H9 (cell line): ENCODE measurements around the gene OR4X2. TPM values are rescaled to one million over a fixed set of nuclear protein-coding genes. Genes with fewer than 3 reads are reported as not detected.

ENCODE experiments used
- DNase-seq: peaks from one replicate; pipeline ENCODE4 v3.0.0-alpha.2; 2017
- H2AFZ ChIP-seq: one replicate; pipeline ENCODE4 v1.6.1; 2013; ENCODE audit warnings: mild to moderate bottlenecking, low read length, control low read depth, moderate library complexity
- H2AK5ac ChIP-seq: 2 replicates; pipeline ENCODE4 v1.6.1; 2013; ENCODE audit warnings: low read length, control low read depth, mixed read lengths; ENCODE audit not compliant: insufficient read length
- H2BK120ac ChIP-seq: one replicate; pipeline ENCODE4 v1.6.1; 2013; ENCODE audit warnings: low read depth, mild to moderate bottlenecking, low read length, control low read depth, inconsistent platforms; ENCODE audit not compliant: poor library complexity, severe bottlenecking
- H2BK12ac ChIP-seq: 2 replicates; pipeline ENCODE4 v1.6.1; 2013; ENCODE audit warnings: low read length, control low read depth, mixed read lengths, low read depth; ENCODE audit not compliant: insufficient read length
- H2BK15ac ChIP-seq: 2 replicates; pipeline ENCODE4 v1.6.1; 2013; ENCODE audit warnings: low read depth, low read length, control low read depth
- H2BK20ac ChIP-seq: one replicate; pipeline ENCODE4 v1.6.1; 2013; ENCODE audit warnings: low read depth, mild to moderate bottlenecking, low read length, control low read depth, inconsistent platforms; ENCODE audit not compliant: poor library complexity, severe bottlenecking
- H2BK5ac ChIP-seq: 2 replicates; pipeline ENCODE4 v1.6.1; 2013; ENCODE audit warnings: low read length, control low read depth, mixed read lengths; ENCODE audit not compliant: insufficient read length
- H3K14ac ChIP-seq: 2 replicates; pipeline ENCODE4 v1.6.1; 2013; ENCODE audit warnings: low read length, control low read depth; ENCODE audit not compliant: insufficient read depth
- H3K18ac ChIP-seq: 2 replicates; pipeline ENCODE4 v1.6.1; 2013; ENCODE audit warnings: low read depth, mild to moderate bottlenecking, mixed read lengths, low read length, control low read depth; ENCODE audit not compliant: insufficient read length
- H3K23ac ChIP-seq: 2 replicates; pipeline ENCODE4 v1.6.1; 2013; ENCODE audit warnings: low read length, control low read depth, mixed read lengths, low read depth; ENCODE audit not compliant: insufficient read length
- H3K23me2 ChIP-seq: 2 replicates; pipeline ENCODE4 v1.6.1; 2013; ENCODE audit warnings: low read depth, mild to moderate bottlenecking, mixed read lengths, low read length, control low read depth; ENCODE audit not compliant: insufficient read length, poor library complexity, severe bottlenecking
- H3K27ac ChIP-seq: 2 replicates; pipeline ENCODE4 v1.5.1; 2013; ENCODE audit warnings: low read length, control low read depth, mixed read lengths, low read depth; ENCODE audit not compliant: insufficient read length
- H3K27me3 ChIP-seq: 2 replicates; pipeline ENCODE4 v1.6.1; 2013; ENCODE audit warnings: low read length, control low read depth, inconsistent platforms; ENCODE audit not compliant: insufficient read depth
- H3K4ac ChIP-seq: 2 replicates; pipeline ENCODE4 v1.6.1; 2013; ENCODE audit warnings: low read depth, mild to moderate bottlenecking, control low read depth, inconsistent platforms, low read length, moderate library complexity
- H3K4me1 ChIP-seq: 2 replicates; pipeline ENCODE4 v1.6.1; 2013; ENCODE audit warnings: low read length, control low read depth, inconsistent platforms; ENCODE audit not compliant: insufficient read depth
- H3K4me2 ChIP-seq: 2 replicates; pipeline ENCODE4 v1.6.1; 2013; ENCODE audit warnings: low read length, control low read depth, mixed read lengths; ENCODE audit not compliant: insufficient read length, insufficient read depth
- H3K56ac ChIP-seq: 2 replicates; pipeline ENCODE4 v1.6.1; 2013; ENCODE audit warnings: low read depth, mild to moderate bottlenecking, mixed read lengths, low read length, control low read depth; ENCODE audit not compliant: insufficient read length
- H3K79me1 ChIP-seq: 2 replicates; pipeline ENCODE4 v1.6.1; 2013; ENCODE audit warnings: low read depth, mild to moderate bottlenecking, moderate library complexity, low read length, control low read depth, inconsistent platforms; ENCODE audit not compliant: insufficient read depth, poor library complexity, severe bottlenecking
- H3K79me2 ChIP-seq: 2 replicates; pipeline ENCODE4 v1.6.1; 2013; ENCODE audit warnings: low read length, control low read depth, inconsistent platforms; ENCODE audit not compliant: insufficient read depth
- H3K9ac ChIP-seq: 2 replicates; pipeline ENCODE4 v1.6.1; 2013; ENCODE audit warnings: low read length, control low read depth, mixed read lengths; ENCODE audit not compliant: insufficient read length; ENCODE audit errors: extremely low read depth
- H3K9me3 ChIP-seq: one replicate; pipeline ENCODE4 v1.6.1; 2013; ENCODE audit warnings: low read depth, low read length, inconsistent platforms; ENCODE audit not compliant: control insufficient read depth
- H3T11ph ChIP-seq: one replicate; pipeline ENCODE4 v1.6.1; 2013; ENCODE audit warnings: mild to moderate bottlenecking, low read length, control low read depth, inconsistent platforms
- H4K20me1 ChIP-seq: one replicate; pipeline ENCODE4 v1.6.1; 2013; ENCODE audit not compliant: control insufficient read depth, insufficient read length, insufficient read depth
- H4K5ac ChIP-seq: 2 replicates; pipeline ENCODE4 v1.6.1; 2013; ENCODE audit warnings: low read depth, mild to moderate bottlenecking, mixed read lengths, low read length, control low read depth; ENCODE audit not compliant: insufficient read length
- H4K8ac ChIP-seq: replicated peaks from 2 replicates; pipeline ENCODE4 v1.6.1; 2013; ENCODE audit warnings: low read length, control low read depth, mixed read lengths, low read depth; ENCODE audit not compliant: insufficient read length
- H4K91ac ChIP-seq: 2 replicates; pipeline ENCODE4 v1.6.1; 2013; ENCODE audit warnings: low read depth, mild to moderate bottlenecking, moderate library complexity, mixed read lengths, low read length, control low read depth; ENCODE audit not compliant: insufficient read length
- H3K27ac Mint-ChIP-seq, 3 experiments: 2 replicates in 2 of 3; 3 replicates in 1 of 3; pipeline ENCODE4 v1.8.0; 2020 to 2021; ENCODE audit warnings: mixed read lengths in 3 of 3, mild to moderate bottlenecking in 1 of 3, moderate library complexity in 1 of 3
- H3K27me3 Mint-ChIP-seq: 2 replicates; pipeline ENCODE4 v1.8.0; 2021; ENCODE audit warnings: low read depth, mild to moderate bottlenecking, moderate library complexity, mixed read lengths
- H3K36me3 Mint-ChIP-seq, 3 experiments: 2 replicates in 2 of 3; 3 replicates in 1 of 3; pipeline ENCODE4 v1.8.0; 2020 to 2021; ENCODE audit warnings: low read depth in 3 of 3, mixed read lengths in 3 of 3; ENCODE audit not compliant: insufficient read depth in 1 of 3
- H3K4me1 Mint-ChIP-seq, 2 experiments: 2 replicates each; pipeline ENCODE4 v1.8.0; 2020; ENCODE audit warnings: mixed read lengths in 2 of 2
- H3K4me3 Mint-ChIP-seq, 2 experiments: 2 replicates in 1 of 2; 3 replicates in 1 of 2; pipeline ENCODE4 v1.8.0; 2020 to 2021; ENCODE audit warnings: mild to moderate bottlenecking in 2 of 2, mixed read lengths in 2 of 2, moderate library complexity in 1 of 2
- H3K9me3 Mint-ChIP-seq, 2 experiments: 2 replicates in 1 of 2; 3 replicates in 1 of 2; pipeline ENCODE4 v1.8.0; 2020; ENCODE audit warnings: mild to moderate bottlenecking in 2 of 2, mixed read lengths in 2 of 2, moderate library complexity in 1 of 2
- CTCF ChIP-seq: fragments of 200-600 bp; sonication (generic); conservative IDR thresholded peaks from 3 replicates; pipeline ENCODE4 v1.8.0; 2021; ENCODE audit warnings: antibody characterized with exemption, mild to moderate bottlenecking
- long read RNA-seq: library from polyadenylated mRNA; unstranded; transcript quantifications from one replicate; pipeline ENCODE4 v2.0.0, GENCODE V29; 2020
- total RNA-seq: library from RNA; stranded (reverse); gene quantifications from 2 replicates; pipeline ENCODE4 v1.2.1, GENCODE V29; 2021

Gene OR4X2
- not detected in 2 replicates for total RNA-seq
- long read RNA-seq, result 0 reads

GRCh38 chr11:48244804-48245203 lies at the start of gene OR4X2:
OR4X2 (plus strand) TSS chr11:48245104; CDS start chr11:48245104, 0 bp downstream.
- Histone ChIP-seq H3K23ac (no peak within 1 kb of the TSS), H2BK5ac (no peak within 1 kb of the TSS), H4K91ac (no peak within 1 kb of the TSS), H2AK5ac (no peak within 1 kb of the TSS), H3K27me3 (no peaks in the 10 kb centered on the region), H2AFZ (no peak within 1 kb of the TSS), H4K5ac (no peak within 1 kb of the TSS), H4K8ac (no peak within 1 kb of the TSS), H2BK120ac (no peak within 1 kb of the TSS), H4K20me1 (no peaks in the 10 kb centered on the region), H3K14ac (no peak within 1 kb of the TSS), H2BK20ac (no peak within 1 kb of the TSS), H2BK12ac (no peak within 1 kb of the TSS), H3K18ac (no peak within 1 kb of the TSS), H3K23me2 (no peaks in the 10 kb centered on the region), H3K27ac (no peak within 1 kb of the TSS), H2BK15ac (no peak within 1 kb of the TSS), H3K56ac (no peak within 1 kb of the TSS), H3K4me1 (no peaks in the 10 kb centered on the region), H3K79me2 (no peaks in the 10 kb centered on the region), H3K79me1 (no peaks in the 10 kb centered on the region), H3K4ac (no peak within 1 kb of the TSS), H3K9ac (no peak within 1 kb of the TSS), H3K9me3 (peaks cover 69% of the 10 kb centered on the region), H3T11ph (no peak within 1 kb of the TSS), H3K4me2 (no peak within 1 kb of the TSS)
- H3K36me3 Mint-ChIP-seq, result peaks cover 0 to 33% (median 4%) of the 10 kb centered on the region in 3 experiments; a peak in 5 of 7 replicates
- no peak within 1 kb of the TSS for H3K27ac Mint-ChIP-seq
- H3K27me3 Mint-ChIP-seq, result peaks cover 1% of the 10 kb centered on the region; the same call in 1 of the 2 replicates
- H3K9me3 Mint-ChIP-seq, result peaks cover 89 to 94% of the 10 kb centered on the region in 2 experiments
- no peak for DNase-seq
- H3K4me1 Mint-ChIP-seq, result no peaks in the 10 kb centered on the region
- TF ChIP-seq CTCF, result no peak
- H3K4me3 Mint-ChIP-seq, result no peak within 1 kb of the TSS; a peak in 1 of 5 replicates
